LNCAP (cell line): ENCODE measurements around the gene KIF13A.

Experiments
- TF ChIP-seq, protein P1 (sequence below): fragments of 450-650 bp; IDR thresholded peaks from 2 replicates; pipeline ENCODE4 v1.5.1; 2017; ENCODE audit warnings: mild to moderate bottlenecking

The KIF13A gene

GRCh38 chr6:17881085-17881858 lies 106.2 kb downstream of the KIF13A start:
- TF ChIP-seq, protein P1, sequence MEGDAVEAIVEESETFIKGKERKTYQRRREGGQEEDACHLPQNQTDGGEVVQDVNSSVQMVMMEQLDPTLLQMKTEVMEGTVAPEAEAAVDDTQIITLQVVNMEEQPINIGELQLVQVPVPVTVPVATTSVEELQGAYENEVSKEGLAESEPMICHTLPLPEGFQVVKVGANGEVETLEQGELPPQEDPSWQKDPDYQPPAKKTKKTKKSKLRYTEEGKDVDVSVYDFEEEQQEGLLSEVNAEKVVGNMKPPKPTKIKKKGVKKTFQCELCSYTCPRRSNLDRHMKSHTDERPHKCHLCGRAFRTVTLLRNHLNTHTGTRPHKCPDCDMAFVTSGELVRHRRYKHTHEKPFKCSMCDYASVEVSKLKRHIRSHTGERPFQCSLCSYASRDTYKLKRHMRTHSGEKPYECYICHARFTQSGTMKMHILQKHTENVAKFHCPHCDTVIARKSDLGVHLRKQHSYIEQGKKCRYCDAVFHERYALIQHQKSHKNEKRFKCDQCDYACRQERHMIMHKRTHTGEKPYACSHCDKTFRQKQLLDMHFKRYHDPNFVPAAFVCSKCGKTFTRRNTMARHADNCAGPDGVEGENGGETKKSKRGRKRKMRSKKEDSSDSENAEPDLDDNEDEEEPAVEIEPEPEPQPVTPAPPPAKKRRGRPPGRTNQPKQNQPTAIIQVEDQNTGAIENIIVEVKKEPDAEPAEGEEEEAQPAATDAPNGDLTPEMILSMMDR: no peak

GRCh38 chr6:17879184-17879583 lies 108.3 kb downstream of the KIF13A start:
- TF ChIP-seq, protein P1: no peak

- TF ChIP-seq, protein P1: no peak
Measured at GRCh38 chr6:17878734-17879133, 108.7 kb downstream of the KIF13A start.

DNA sequence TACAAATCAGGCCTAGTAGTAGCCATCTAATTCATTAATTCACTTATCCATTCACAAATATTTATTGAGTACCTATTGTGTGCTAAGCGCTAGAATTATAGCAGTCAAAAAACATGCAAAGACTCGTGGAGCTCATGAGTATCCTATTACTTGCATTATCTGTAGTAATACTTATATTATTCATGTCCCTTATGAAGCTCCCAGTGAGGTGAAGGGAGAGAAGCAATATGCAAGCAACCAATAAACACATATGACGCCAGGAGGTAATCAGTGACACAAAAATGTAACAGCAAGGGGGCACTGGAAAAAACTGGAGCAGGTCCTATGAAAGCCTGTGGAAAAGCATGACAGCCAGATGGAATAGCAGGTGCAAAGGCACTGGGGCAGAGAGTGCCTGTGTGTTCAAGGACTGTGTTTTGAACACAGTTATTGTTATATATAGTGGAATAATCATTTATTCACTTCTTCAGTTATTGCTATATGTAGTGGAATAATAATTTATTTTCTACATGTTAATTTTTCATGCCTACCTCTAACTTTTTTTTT lies 109.5 kb downstream of the KIF13A start:
- TF ChIP-seq, protein P1: no peak

DNA sequence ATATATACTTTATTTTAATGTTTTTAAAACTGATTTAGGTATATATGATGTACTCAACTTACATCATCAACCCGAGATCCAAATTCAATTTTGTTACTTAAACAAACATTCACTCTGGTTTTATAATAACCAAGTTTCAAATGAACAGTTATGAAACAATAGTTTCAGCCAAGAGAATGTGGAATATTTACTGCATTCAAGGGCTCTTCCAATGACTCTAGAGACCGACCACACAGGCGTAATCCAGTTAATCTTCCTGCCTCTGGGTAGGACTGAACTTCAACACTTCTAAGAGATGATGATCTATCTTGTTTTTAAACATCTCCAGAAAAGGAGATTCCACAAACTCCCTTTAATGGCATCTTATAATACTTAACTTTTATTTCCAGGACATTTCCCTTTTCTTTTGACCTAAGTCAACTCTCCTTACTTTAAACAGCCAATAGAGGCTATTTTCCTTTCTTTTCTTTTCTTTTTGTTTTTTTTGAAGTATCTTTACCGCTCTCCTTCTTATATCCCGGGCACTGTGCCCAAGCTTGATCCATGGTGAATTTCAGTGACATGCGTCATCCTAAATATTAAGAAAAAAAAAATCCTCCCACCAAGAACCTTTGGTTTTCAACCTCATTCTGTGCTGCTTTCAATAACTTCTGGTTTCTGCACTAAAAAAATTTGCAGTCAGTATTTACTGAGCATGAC lies 110.1 kb downstream of the KIF13A start:
- TF ChIP-seq, protein P1: no peak

DNA sequence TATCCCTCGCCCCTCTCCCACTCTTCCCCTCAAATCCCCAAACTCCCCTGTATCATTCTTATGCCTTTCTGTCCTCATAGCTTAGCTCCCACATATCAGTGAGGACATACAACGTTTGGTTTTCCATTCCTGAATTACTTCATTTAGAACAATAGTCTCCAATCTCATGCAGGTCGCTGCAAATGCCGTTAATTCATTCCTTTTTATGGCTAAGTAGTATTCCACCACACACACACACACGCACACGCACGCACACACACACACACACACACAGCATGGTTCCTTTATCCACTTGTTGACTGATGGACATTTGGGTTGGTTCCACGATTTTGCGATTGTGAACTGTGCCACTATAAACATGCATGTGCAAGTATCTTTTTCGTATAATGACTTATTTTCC lies 112.7 kb downstream of the KIF13A start:
- TF ChIP-seq, protein P1: no peak

DNA sequence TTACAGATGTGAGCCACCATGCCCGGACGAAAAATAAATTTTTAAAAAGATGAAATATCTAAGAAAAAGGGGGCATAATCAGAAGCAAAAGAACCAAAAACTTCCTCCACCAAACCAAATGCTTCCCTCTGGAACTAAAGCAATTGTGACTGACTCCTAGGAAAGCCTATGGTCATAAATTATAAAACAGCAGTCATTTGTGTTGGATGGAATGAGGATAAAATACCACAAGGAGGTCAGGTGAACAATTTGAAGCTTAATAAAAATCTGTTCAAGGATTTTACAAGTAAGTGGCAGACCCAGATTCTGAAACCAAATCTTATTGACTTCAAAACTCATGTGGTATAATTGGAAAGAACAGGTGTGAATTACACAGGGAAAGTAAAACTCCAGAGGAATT lies 114.5 kb downstream of the KIF13A start:
- TF ChIP-seq, protein P1: no peak
